Stimulated activated CD4-positive, alpha-beta T cell treated with anti-CD3 and anti-CD28 coated beads, Interleukin-1b, Interleukin-23, amount 100 ng/mL, for 24 hours (primary cell): ENCODE results near the gene MTFR1L.

Experiments
- DNase-seq, 4 experiments: peaks; one replicate each; pipeline ENCODE4 v3.0.0-alpha.2; 2020; ENCODE audit warnings: low read depth in 4 of 4, low spot score in 1 of 4

The MTFR1L gene

DNA sequence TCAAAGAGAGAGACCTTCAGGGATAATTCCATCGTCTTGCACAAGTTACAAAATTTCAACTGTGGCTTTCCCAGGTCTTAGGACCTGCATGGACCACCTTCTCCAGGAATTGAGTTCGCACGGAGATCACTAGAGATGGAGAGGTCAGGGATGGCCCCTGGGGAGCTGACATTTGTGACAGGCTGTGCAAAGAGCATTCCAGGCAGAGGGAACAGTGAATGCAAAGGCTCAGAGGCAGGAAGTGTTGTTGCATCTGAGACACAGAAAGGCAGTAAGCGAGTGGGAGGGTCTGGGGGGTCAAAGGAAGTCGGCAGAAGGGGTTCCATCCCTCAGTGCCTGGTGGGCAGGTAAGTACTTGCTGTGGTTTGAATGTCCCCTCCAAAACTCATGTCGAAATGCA is 29.3 kb upstream of the MTFR1L start:
- DNase-seq: no peak

DNA sequence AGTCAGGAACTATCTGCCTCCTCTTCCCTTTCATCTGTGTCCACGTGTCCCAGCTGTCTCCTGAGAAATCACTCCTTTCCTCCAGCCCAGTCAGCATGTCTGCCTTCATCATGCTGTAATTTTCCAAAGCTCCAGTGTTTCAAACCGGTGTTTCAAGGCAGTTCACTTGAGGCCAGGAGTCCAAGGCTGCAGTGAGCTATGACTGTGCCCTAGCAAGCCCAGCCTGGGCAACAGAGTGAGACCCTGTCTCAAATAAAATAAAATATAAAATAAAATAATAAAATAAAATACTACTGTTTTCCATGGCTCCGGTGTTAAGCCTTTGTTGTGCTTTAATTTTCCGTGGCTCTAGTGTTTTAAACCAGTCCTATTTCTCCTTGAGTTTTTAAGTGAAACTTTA is 27.6 kb upstream of the MTFR1L start:
- DNase-seq: no peak

DNA sequence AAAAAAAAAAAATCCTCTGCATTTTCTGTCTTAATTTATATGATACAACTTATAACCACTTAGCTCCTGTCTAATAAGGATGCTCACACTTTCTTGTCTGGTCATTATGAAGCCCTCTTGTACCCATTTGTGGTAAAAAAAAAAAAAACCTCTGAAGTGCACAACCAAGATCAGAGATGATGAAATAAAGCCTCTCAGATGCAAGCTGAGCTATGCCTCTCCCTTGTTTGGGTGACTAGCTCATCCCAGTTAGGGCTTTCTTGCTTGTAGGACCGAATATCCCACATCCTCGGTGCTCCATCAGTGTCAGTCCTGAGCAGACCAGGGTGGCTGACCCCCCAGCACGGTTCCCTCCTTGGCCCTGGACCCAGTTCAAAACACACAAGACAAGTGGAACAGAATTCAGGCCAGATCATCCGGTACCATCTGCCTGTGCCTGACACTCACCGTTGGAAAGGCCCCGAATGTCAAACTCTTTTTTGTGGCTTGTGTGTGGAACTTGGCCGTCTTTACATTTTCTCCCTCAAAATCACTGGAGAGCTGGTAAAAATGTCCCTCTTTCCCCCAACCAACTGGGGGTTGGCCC is 26.1 kb upstream of the MTFR1L start:
- no peak for DNase-seq

DNA sequence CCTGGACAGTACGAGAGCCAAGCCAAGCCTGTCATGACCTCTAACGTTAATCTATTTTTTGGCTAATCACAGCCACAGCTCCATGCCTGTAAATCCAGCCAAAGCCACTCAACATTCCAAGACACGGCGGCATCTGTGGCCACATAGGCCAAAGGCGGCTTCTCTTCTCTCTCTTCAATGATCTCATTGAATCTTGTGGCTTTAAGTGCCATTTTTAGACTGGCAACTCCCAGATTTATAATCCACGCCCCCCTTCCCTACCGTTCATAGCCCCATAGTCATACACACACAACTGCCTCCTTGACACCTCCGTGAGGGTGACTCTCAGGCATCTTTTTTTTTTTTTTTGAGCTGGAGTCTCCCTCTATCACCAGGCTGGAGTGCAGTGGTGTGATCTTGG is 25.4 kb upstream of the MTFR1L start:
- DNase-seq: no peak

DNA sequence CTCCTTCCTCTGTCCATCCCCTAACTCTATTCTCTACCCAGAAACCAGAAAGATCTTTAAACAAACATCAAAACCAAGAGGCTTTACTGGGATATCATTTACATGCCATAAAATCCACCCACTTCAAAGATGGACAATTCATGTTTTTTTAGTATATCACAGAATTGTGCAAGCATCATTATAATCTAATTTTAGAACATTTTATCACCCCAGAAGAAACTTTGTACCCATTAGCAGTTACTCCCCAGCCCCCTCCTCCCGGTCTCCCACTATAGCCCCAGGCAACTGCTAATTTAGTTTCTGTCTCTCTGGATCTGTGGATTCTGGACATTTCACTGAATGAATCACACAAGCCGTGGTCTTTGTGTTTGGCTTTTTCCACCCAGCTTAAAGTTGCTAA is 24.5 kb upstream of the MTFR1L start:
- no peak for DNase-seq

DNA sequence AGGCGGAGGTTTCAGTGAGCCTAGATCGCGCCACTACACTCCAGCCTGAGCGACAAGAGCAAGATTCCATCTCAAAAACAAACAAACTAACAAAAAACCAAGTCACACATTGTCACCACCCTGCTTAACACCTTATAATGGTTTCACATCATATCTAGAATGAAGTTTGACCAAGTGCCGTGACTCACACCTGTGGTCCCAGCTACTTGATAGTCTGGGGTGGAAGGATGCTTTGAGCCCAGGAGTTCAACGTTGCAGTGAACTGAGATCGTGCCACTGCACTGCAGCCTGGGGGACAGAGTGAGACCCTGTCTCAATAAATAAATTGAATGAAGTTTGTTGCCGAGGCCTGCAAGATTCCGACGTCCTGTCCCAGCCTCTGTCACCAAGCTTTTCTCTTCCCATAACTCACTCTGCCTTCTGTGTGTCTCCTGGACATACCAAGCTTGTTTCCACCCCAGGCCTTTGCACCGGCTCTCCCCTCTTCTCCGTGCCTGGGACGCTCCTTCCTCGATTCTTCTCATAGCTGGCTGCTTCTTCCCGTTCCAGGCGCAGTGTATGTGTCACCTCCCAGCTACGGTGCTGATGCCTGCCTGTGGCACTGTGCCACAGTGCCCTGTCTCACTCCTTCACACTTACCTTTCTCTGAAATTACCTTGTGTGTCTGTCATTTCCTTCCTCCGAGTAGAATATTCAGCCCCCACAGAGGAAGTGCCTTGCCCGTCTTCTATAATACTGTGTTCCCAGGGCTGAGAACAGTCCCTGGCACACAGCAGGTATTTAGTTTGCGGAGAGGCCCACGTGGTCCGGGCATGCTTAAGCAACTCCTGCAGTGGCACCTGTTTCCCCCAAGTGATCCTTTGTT is 23.6 kb upstream of the MTFR1L start:
- DNase-seq: no peak

DNA sequence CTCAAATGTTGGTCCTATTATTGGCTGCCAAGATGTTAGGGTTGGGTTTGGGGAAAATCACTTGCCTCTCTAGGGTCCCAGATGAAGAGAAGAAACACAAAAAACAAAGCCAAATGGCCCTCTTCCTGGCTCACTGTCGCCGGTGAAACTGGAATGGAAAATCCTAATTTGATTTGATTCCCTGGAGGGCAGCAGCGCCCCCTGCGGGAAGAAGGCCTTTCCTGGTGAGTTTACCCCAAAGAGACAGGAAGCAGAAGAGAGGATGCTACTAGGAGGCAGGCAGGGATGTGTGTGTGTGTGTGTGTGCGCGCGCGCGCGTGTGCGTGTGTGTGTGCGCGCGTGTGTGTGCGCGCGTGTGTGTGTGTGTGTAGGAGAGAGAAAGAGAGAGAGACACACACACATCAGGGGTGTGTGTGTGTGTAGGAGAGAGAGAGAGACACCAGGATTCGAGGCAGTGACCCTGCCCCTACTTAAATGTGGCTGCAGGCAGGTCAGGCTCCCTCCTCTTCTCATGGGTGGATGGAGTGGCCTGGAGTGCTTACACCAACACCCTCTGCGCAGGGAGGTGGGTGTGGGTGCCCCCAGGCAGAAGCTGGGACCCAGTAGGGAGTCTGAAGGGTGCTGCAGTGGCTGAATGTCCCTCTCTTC is 22.8 kb upstream of the MTFR1L start:
- peak; percentile 78 to 82 (median 80) for DNase-seq

DNA sequence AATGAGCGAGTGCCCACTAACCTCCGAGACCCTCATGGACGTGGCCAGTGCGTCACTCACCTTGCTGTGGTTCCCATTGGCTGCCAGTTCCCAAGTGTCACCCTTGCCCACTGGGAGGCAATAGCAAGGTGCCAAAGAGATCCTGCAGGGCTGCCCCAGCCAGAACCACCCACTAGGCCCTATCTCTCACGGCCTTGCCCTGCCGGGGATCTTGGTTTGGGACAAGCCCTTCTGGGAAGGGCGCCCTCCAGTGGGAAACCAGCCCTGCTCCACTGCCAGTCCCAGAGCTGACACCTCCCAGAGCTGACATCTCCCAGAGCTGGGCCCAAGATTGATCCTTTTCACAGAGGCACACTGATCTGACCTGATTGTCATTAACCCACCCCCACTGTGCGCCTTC is 21.8 kb upstream of the MTFR1L start:
- DNase-seq: no peak

DNA sequence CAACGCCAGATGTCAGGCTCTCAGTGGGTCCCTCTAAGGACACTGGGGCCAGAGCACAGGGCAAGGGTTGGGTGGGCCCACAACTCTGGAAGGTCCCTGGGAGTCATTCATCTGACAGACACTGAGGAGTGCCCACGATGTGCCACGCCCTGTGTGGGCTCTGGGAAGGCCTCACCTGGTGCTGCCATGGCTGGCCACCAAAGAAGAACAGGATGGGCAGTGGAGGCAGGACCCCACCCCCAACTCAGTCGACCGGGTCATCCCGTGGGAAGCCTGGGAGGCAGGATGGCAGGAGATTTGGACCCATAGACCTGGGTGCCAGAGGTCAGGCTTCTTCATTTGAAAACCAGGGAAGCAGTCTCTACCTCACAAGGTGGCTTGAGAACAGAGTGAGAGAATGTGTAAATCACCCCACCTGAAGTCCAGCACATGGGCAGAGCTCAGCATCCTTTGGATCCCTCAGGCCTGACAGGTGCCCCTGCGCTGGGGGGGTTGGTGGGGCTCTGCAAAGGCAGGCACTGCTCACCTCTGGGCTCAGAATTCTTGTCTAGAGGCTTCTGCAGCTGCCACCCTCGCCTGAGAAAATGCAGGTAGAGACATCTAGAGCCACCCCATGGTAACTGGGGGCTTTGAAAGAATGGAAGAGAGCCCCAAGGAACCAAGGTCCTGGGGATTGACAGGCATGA is 20.9 kb upstream of the MTFR1L start:
- DNase-seq: no peak

DNA sequence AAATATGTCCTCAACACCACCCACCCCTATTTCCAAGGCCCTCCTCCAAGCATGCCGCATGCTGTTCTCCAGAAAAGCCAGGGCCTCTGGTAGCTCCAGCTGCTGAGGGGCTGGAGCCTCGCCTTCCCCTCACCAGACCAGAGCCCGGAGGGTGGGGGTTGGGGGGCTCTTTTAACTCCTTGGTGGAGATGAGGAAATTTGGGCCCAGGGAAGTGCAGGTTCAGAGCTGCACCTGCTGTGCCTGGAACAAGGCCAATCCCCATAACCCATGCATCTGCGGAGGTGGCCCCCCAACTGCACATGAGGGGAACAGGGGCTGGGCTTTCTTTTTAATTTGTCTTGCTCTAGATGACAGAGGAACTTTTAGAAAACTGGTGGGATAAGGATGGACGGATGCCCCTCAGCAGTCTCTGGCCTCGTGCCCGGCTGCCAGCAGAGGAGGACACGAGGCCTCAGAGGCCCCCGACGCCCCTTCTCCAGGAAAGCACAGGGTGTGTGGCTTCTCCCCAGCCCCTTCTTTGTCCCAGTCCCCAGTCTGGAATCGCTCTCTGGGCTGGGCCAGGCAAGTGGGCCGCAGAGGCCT is 20.3 kb upstream of the MTFR1L start:
- DNase-seq: no peak

DNA sequence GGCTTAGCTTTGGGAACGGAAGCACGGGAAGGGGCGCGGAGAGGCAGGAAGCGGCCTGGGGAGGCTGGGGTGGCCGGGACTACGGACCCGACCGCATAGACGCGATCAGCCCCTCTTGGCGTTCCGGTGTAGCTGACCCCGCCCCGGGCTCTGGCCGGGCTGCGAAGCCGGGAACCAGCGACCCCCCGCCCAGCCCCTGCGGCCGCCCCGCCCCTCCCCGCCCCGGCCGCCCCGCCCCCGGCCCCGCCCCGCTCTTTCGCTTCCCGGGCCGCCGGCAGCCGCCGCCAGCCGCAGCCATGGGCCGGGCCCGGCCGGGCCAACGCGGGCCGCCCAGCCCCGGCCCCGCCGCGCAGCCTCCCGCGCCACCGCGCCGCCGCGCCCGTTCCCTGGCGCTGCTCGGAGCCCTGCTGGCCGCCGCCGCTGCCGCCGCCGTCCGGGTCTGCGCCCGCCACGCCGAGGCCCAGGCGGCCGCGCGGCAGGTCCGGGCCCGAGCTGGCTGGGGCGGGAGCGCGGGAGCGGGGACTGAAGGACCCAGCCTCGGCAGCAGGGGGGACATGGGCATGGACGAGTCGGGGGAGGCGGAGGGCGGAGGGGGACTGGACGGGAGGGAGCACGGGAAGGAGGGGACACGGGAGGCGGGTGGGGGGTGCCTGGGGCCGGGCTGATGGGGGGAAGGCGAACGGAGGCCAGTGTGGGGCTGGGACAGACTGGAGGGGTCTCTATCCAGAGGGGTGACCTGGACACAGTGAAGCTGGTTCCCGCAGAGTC is 19.6 kb upstream of the MTFR1L start, which contains the start of gene SELENON:
Gene SELENON, plus strand, starts transcription at position 259 of the 768 bp plus-strand sequence. Its CDS starts 38 bp downstream, at position 297.
- DNase-seq: no peak

DNA sequence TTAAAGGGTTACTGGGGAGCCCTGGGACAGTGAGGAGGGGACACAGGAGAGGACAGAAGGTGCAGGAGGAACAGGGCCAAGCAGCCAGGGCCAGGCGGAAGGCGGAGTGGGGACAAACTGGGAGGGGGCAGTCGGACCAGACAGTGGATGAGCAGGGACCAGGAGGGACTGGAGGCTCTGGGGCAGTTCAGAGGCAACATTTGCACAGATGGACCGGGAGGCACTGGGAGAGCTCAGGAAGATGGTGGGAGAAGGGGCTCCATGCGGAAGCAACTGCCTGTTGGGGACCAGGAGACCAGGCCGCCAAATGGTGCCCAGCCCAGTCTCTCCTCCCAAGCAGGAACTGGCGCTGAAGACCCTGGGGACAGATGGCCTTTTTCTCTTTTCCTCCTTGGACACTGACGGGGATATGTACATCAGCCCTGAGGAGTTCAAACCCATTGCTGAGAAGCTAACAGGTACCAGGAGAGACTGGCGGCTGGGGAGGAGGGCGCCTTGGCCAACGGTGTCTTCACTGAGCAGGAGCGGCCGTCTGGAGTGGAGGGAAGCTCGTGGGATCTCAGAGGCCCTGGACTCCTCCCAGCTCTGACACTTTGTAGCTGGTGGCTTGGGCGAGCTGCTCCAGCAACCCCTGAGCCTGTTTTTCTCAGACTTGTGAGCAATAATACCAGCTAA is 18.9 kb upstream of the MTFR1L start:
- no peak for DNase-seq

DNA sequence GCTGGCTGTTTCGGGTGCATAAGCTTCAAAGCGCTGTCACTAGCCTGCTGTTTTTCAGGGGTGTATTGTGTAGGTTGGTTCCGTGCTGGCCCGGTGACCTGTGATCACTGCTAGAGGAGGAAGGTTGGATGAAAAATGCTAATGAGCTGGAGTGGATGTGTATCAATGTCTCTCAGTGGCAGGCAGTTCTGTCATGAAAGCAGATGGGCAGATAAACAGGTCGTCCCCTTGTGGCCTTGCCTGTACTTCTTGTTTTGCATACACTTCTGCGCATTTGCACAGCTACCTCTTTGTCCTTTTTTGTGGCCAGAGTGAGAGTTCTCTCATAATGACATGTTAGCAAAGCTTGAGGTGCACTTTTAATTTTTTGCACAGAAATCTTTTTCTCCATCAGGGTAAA is 16.8 kb upstream of the MTFR1L start:
- DNase-seq: no peak

DNA sequence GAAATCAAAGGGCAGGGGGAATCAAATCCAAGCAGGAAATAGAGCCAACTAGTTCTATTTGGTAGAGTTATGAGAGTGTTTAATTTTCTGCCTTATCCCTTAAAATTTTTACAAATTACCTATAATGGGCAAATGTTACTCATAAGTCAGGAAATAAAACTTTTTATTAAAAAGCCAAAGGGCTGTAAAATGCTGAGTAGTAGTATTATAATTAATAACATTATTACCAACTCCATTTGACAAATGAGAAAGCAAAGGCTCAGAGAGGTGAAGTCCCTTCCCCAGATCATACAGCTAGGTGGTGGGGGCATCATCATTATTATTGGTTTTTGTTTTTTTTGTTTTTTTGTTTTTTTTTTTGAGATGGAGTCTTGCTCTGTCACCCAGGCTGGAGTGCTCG is 16.4 kb upstream of the MTFR1L start:
- no peak for DNase-seq

DNA sequence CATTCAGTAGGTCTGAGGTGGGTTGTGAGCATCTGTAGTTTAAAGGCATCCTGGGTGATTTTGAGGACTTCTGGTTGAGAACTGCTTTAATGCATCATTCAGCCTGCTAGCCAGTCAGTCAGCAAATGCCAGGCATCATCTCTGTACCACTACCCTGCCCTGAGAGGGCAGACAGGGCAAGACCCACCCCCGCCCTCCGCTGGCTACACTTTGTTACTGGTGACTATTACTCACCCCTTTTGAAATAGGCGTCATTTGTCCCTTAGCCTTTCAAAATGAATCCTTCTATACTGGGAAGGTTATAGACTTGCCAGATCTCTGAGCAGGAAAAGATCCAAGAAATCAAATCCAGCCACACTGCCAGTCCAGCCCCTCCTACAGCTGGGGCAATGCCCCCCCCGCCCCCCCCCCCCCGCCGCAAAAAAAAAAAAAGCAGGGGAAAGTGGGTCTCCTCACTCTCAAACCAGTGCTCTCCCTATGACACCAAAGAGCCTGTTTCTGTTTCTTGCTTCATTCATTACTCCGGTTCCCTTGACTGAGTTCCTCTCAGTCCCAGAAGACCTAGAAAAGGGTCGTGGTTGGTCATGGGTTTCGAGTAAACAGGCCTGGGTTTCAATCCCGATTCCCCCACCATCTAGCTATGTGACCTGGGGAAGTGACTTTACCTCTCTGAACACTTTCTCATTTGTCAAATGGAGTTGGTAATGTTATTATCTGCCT is 15.3 kb upstream of the MTFR1L start:
- DNase-seq: no peak

DNA sequence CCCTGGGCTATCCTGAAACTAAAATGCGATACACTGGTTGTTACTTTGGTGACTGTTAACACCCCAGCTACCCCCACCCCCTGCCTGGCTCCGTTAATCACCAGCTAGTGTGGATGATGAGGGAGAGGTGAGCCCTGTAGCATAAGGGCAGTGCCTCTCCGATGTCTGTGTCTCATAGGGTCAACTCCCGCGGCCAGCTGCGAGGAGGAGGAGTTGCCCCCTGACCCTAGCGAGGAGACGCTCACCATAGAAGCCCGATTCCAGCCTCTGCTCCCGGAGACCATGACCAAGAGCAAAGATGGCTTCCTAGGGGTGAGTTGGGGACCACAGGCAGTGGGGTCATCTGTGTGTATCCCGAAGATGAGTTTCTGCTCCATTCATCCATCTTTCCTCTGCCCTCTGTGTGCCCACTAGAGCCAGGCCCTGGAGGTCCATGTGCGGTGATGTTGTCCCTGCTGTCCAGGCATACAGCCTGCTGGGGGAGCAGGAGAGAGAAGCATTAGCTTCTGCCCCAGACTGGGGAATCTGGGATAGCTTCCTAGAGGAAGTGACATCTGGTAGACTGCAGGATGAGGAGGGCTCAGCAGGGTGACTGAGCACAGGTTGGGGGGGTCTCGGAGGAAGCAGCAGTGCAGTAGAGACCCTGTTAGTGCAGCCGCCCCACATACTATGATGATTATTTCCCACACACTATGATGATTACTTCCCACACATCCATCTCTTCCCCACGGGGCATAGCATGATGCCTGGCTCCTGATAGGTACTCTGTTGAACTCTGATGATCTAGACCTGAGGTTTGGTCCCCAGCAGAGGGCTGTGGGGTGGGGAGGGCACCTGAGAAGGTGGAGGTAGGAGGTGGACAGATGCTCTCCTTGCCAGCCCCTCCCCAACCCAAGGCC is 14.5 kb upstream of the MTFR1L start:
- no peak for DNase-seq

DNA sequence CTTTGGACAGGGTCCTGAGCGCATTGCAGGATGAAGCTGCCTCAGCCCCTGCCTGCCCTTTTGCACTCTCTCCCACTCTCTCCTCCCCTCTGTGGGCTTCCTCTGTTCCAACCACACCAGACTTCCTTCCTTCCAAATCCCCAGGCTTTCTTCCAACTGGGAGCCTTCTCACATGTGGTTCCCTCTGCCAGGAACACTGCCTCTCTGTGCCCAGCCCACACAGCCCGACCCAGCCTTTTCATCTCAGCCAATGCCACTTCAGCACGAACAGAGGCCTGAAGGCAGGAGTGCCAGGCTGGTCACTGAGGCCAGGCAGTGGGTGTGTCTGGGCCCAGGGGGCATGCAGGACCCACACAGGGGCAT is 13.9 kb upstream of the MTFR1L start:
- DNase-seq: no peak

DNA sequence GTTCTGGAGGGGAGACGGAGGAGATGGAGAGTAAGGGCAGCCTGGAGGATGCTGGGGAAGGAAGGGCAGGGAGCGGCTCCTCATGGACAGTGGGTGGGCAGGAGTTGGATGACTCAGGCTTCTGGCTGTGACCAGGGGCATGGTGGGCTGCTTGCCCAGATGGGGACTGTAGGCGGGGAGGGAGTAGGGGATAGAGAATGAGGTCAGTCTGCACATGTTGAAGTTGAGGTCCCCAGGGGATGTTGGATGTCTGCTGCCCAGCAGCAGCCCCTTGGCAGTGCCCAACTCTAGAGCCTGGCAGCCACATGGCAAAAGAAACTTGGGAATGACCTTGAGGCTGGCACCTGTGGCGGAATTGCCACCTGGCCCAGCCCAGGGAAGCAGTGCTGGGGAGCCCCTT is 13.3 kb upstream of the MTFR1L start:
- DNase-seq: no peak
